Suprapubic skin (tissue), 3 donors: ENCODE results near the gene NME7.

Experiments used
- CTCF ChIP-seq, 2 donors: fragments of 200-600 bp in 1 of 2; fragments of 450-650 bp in 1 of 2; sonication (generic) in 1 of 2; IDR thresholded peaks; one replicate each; pipeline ENCODE4 v1.5.1; 2016 to 2019; ENCODE audit warnings: antibody characterized with exemption in 2 of 2, mild to moderate bottlenecking in 1 of 2, moderate library complexity in 1 of 2
- POLR2AphosphoS5 ChIP-seq, 3 donors: sonication (generic); formaldehyde crosslinking; IDR thresholded peaks; one replicate each; pipeline ENCODE4 v1.6.1; 2017; ENCODE audit warnings: antibody characterized with exemption in 3 of 3

GRCh38 chr1:169392406-169392805 is 24.8 kb upstream of the NME7 start:
- TF ChIP-seq CTCF (IDR thresholded peaks at IDR 0.05) (no peak), POLR2AphosphoS5 (IDR thresholded peaks at IDR 0.05) (no peak)
